ENCODE measurements around the gene MPP3. TPM values are rescaled to one million over a fixed set of nuclear protein-coding genes. Genes with fewer than 3 reads are reported as not detected.

MPP3 gene
- total RNA-seq, 1 experiment from 2014 or later = 5.7 TPM

- H3K27ac ChIP-seq (ENCODE audit: low read depth, low read length, poor library complexity, severe bottlenecking) = no peak overlapping the region
- no peaks in the 10 kb centered on the region for H3K4me1 ChIP-seq (ENCODE audit: insufficient read depth, low read length, poor library complexity, severe bottlenecking)
- no peak for DNase-seq (ENCODE audit: low spot score)
- POLR2A ChIA-PET (ENCODE audit: low non-redundant PET) = no interaction called here
- no peaks in the 10 kb centered on the region for H3K27me3 ChIP-seq (replicated peaks; ENCODE audit: insufficient read depth, low read depth, low read length, poor library complexity)
- H3K9me3 ChIP-seq (ENCODE audit: low read depth, low read length, poor library complexity, severe bottlenecking) = no peaks in the 10 kb centered on the region
- BruUV-seq (replicated peaks) = no TSS peak
- CTCF ChIA-PET = interaction anchor here (0.6 kb wide), 2 partner anchors 20 to 47 kb away, joined by 3 to 5 read pairs; no protein-coding TSS in a partner anchor
- intact Hi-C loops (cut with micrococcal nuclease; ENCODE audit: unreplicated experiment) = no loop called here
- TF ChIP-seq EZH2 (IDR thresholded peaks at IDR 0.05; ENCODE audit: borderline replicate concordance, low read depth, low read length, poor library complexity, severe bottlenecking) (no peak), CTCF (conservative IDR thresholded peaks at IDR 0.05; ENCODE audit: low read depth, low read length) (no peak)
- H3K4me3 ChIP-seq (ENCODE audit: low read depth, low read length, poor library complexity, severe bottlenecking) = no peak overlapping the region
- no peaks in the 10 kb centered on the region for H3K36me3 ChIP-seq (ENCODE audit: insufficient read depth, low read length, poor library complexity, severe bottlenecking)
These were observed 27.3 kb upstream of the MPP3 start for GRCh38 chr17:43860077-43860725.

- Histone ChIP-seq H3K27me3 (replicated peaks; ENCODE audit: insufficient read depth, low read depth, low read length, poor library complexity) (no peaks in the 10 kb centered on the region), H3K9me3 (ENCODE audit: low read depth, low read length, poor library complexity, severe bottlenecking) (no peaks in the 10 kb centered on the region), H3K36me3 (ENCODE audit: insufficient read depth, low read length, poor library complexity, severe bottlenecking) (no peaks in the 10 kb centered on the region), H3K4me3 (ENCODE audit: low read depth, low read length, poor library complexity, severe bottlenecking) (no peak overlapping the region), H3K27ac (ENCODE audit: low read depth, low read length, poor library complexity, severe bottlenecking) (no peak overlapping the region), H3K4me1 (ENCODE audit: insufficient read depth, low read length, poor library complexity, severe bottlenecking) (no peaks in the 10 kb centered on the region)
- CTCF ChIA-PET = no interaction called here
- intact Hi-C loops (cut with micrococcal nuclease; ENCODE audit: unreplicated experiment) = no loop called here
- TF ChIP-seq EZH2 (IDR thresholded peaks at IDR 0.05; ENCODE audit: borderline replicate concordance, low read depth, low read length, poor library complexity, severe bottlenecking) (no peak), CTCF (conservative IDR thresholded peaks at IDR 0.05; ENCODE audit: low read depth, low read length) (no peak)
- DNase-seq (ENCODE audit: low spot score) = no peak
- no TSS peak for BruUV-seq (replicated peaks)
- POLR2A ChIA-PET (ENCODE audit: low non-redundant PET) = interaction anchor here (0.6 kb wide), 1 partner anchor 241 kb away, joined by 13 read pairs; no protein-coding TSS in a partner anchor
These were observed 25.1 kb upstream of the MPP3 start for GRCh38 chr17:43857957-43858600.

GRCh38 chr17:43857141-43857540 is 24.2 kb upstream of the MPP3 start:
- intact Hi-C loops (cut with micrococcal nuclease; ENCODE audit: unreplicated experiment) = no loop called here
- Histone ChIP-seq H3K4me3 (ENCODE audit: low read depth, low read length, poor library complexity, severe bottlenecking) (no peak overlapping the region), H3K27me3 (replicated peaks; ENCODE audit: insufficient read depth, low read depth, low read length, poor library complexity) (no peaks in the 10 kb centered on the region), H3K4me1 (ENCODE audit: insufficient read depth, low read length, poor library complexity, severe bottlenecking) (no peaks in the 10 kb centered on the region), H3K9me3 (ENCODE audit: low read depth, low read length, poor library complexity, severe bottlenecking) (no peaks in the 10 kb centered on the region), H3K36me3 (ENCODE audit: insufficient read depth, low read length, poor library complexity, severe bottlenecking) (no peaks in the 10 kb centered on the region), H3K27ac (ENCODE audit: low read depth, low read length, poor library complexity, severe bottlenecking) (no peak overlapping the region)
- DNase-seq (ENCODE audit: low spot score) = no peak
- TF ChIP-seq CTCF (conservative IDR thresholded peaks at IDR 0.05; ENCODE audit: low read depth, low read length) (no peak), EZH2 (IDR thresholded peaks at IDR 0.05; ENCODE audit: borderline replicate concordance, low read depth, low read length, poor library complexity, severe bottlenecking) (no peak)
- CTCF ChIA-PET = no interaction called here
- BruUV-seq (replicated peaks) = no TSS peak
- POLR2A ChIA-PET (ENCODE audit: low non-redundant PET) = no interaction called here

Data from A673 (cell line).